GM12878 (cell line): Measurements from ENCODE around the gene KRT79. TPM values are rescaled to one million over a fixed set of nuclear protein-coding genes. Genes with fewer than 3 reads are reported as not detected.

ENCODE experiments used
- ATAC-seq: fragments of 200-7000 bp; cut with Tn5 transposase; 3 replicates; pipeline ENCODE4 v1.9.1; 2020; ENCODE audit warnings: mild to moderate bottlenecking, moderate library complexity
- BruUV-seq: library from RNA; stranded (reverse); fragments of 400-500 nt; replicated peaks from 2 replicates; lab custom pipeline; 2021; lab: Mats Ljungman, UMichigan
- CTCF ChIA-PET: fragments of 300-600 bp; sonication (Branson Sonifier 250); formaldehyde crosslinking; extraction: SDS; loops from one replicate; lab custom pipeline; 2021; ENCODE audit warnings: inconsistent platforms; lab: Yijun Ruan, JAX
- POLR2A ChIA-PET: fragments of 350-600 bp; formaldehyde crosslinking; extraction: SDS; loops from one replicate; lab custom pipeline; 2021; ENCODE audit warnings: inconsistent platforms; lab: Charles Lee
- RAD21 ChIA-PET: fragments of 300-600 bp; sonication (Branson Sonifier 250); formaldehyde crosslinking; loops from one replicate; lab custom pipeline; 2023; ENCODE audit warnings: antibody characterized with exemption; ENCODE audit not compliant: unreplicated experiment; lab: Charles Lee
- SMC1A ChIA-PET: fragments of 300-600 bp; sonication (Branson Sonifier 250); formaldehyde crosslinking; loops from one replicate; lab custom pipeline; 2023; ENCODE audit not compliant: unreplicated experiment, uncharacterized antibody; lab: Charles Lee
- DNase-seq: peaks from one replicate; pipeline ENCODE4 v3.0.0-alpha.2; 2011; ENCODE audit warnings: low read depth, low spot score
- FAIRE-seq: peaks from 3 replicates; lab custom pipeline; 2011; peaks lifted over from hg19 to GRCh38; lab: Jason Lieb, UNC
- H2AFZ ChIP-seq: 2 replicates; pipeline ENCODE4 v1.6.0; 2011; ENCODE audit warnings: low read depth, low read length, control low read depth; ENCODE audit not compliant: control insufficient read depth
- H3K27ac ChIP-seq: 2 replicates; pipeline ENCODE4 v1.5.1; 2011; ENCODE audit warnings: control low read depth; ENCODE audit not compliant: control insufficient read depth, insufficient read depth
- H3K27me3 ChIP-seq, 2 experiments: replicated peaks in 1 of 2; 2 replicates each; pipeline versions ENCODE4 v1.6.0 to v1.6.1; 2011; ENCODE audit warnings: low read length in 1 of 2; ENCODE audit not compliant: control insufficient read depth in 2 of 2, insufficient read depth in 2 of 2
- H3K36me3 ChIP-seq, 2 experiments: 2 replicates each; pipeline ENCODE4 v1.5.1; 2011; ENCODE audit warnings: low read length in 1 of 2; ENCODE audit not compliant: control insufficient read depth in 2 of 2, insufficient read depth in 2 of 2
- H3K4me1 ChIP-seq: 2 replicates; pipeline ENCODE4 v1.6.1; 2011; ENCODE audit warnings: mild to moderate bottlenecking, low read length, moderate library complexity, mixed read lengths; ENCODE audit not compliant: control insufficient read depth, insufficient read depth
- H3K4me2 ChIP-seq: 2 replicates; pipeline ENCODE4 v1.6.0; 2011; ENCODE audit warnings: control low read depth; ENCODE audit not compliant: control insufficient read depth, insufficient read depth
- H3K4me3 ChIP-seq: fragments of 200-600 bp; sonication (generic); 2 replicates; pipeline ENCODE4 v1.5.1; 2016
- H3K79me2 ChIP-seq: 2 replicates; pipeline ENCODE4 v1.6.0; 2011; ENCODE audit warnings: low read length; ENCODE audit not compliant: control insufficient read depth, insufficient read depth
- H3K9ac ChIP-seq: 2 replicates; pipeline ENCODE4 v1.8.0; 2011; ENCODE audit warnings: low read length, control low read depth, mixed read lengths; ENCODE audit not compliant: control insufficient read depth, insufficient read depth
- H3K9me3 ChIP-seq: replicated peaks from 3 replicates; pipeline ENCODE4 v1.5.1; 2011; ENCODE audit warnings: mild to moderate bottlenecking, low read length; ENCODE audit not compliant: control insufficient read depth, insufficient read depth
- H4K20me1 ChIP-seq: 2 replicates; pipeline ENCODE4 v1.6.0; 2011; ENCODE audit not compliant: control insufficient read depth, insufficient read depth
- BACH1 ChIP-seq: fragments of 450-650 bp; IDR thresholded peaks from 2 replicates; pipeline ENCODE4 v1.6.1; 2017; ENCODE audit warnings: mild to moderate bottlenecking, borderline replicate concordance
- ELK1 ChIP-seq: IDR thresholded peaks from 2 replicates; pipeline ENCODE4 v1.6.1; 2012; ENCODE audit warnings: low read depth, low read length, improper control_type of control experiment
- IKZF1 ChIP-seq: fragments of 450-650 bp; conservative IDR thresholded peaks from 2 replicates; pipeline ENCODE4 v1.6.1; 2017; ENCODE audit warnings: antibody characterized with exemption, mild to moderate bottlenecking
- JUND ChIP-seq: IDR thresholded peaks from 2 replicates; pipeline ENCODE4 v1.6.1; 2012; ENCODE audit warnings: low read depth, mild to moderate bottlenecking, low read length, improper control_type of control experiment, moderate library complexity
- LARP7 ChIP-seq: fragments of 450-650 bp; IDR thresholded peaks from 2 replicates; pipeline ENCODE4 v1.6.1; 2017; ENCODE audit warnings: mild to moderate bottlenecking
- PAX5 ChIP-seq: IDR thresholded peaks from 2 replicates; pipeline ENCODE4 v1.6.1; 2011; ENCODE audit warnings: low read depth, low read length, borderline replicate concordance
- RFX5 ChIP-seq: IDR thresholded peaks from 2 replicates; pipeline ENCODE4 v1.6.1; 2011; ENCODE audit warnings: low read depth, low read length, improper control_type of control experiment
- SREBF1 ChIP-seq: IDR thresholded peaks from 2 replicates; pipeline ENCODE4 v1.6.1; 2012; ENCODE audit warnings: mild to moderate bottlenecking, low read length
- SUZ12 ChIP-seq: fragments of 200-600 bp; sonication (generic); IDR thresholded peaks from one replicate; pipeline ENCODE4 v1.6.1; 2018; ENCODE audit warnings: antibody characterized with exemption, mild to moderate bottlenecking; ENCODE audit not compliant: unreplicated experiment
- TBL1XR1 ChIP-seq: IDR thresholded peaks from 2 replicates; pipeline ENCODE4 v1.6.1; 2012; ENCODE audit warnings: low read depth, low read length, improper control_type of control experiment
- WGBS: methylation state at CpG from one replicate; pipeline ENCODE4 v1.1.6; 2016; ENCODE audit warnings: low lambda C conversion rate; ENCODE audit not compliant: insufficient replicate concordance, insufficient coverage; ENCODE audit errors: missing lambda C conversion rate; 5-methylcytosine and 5-hydroxymethylcytosine counted together
- in situ Hi-C: fragments of 300-500 bp; cut with MboI; formaldehyde crosslinking; loops from 9 replicates; pipeline ENCODE4 v1.14.3; 2018; ENCODE audit warnings: mixed read lengths
- intact Hi-C: fragments of 100-400 bp; cut with micrococcal nuclease; formaldehyde crosslinking; loops from one replicate; pipeline ENCODE4 v1.14.2; 2022; ENCODE audit not compliant: unreplicated experiment
- polyA plus RNA-seq, 11 experiments: library from polyadenylated mRNA; depleted of rRNA in 4 of 11; unstranded in 6 of 11; stranded (reverse) in 5 of 11; fragments of >200 nt; fragmentation: Nextera tagmentation in 4 of 11; fragmentation: Illumina TruSeq in 1 of 11; extraction: Ambion mirVana in 4 of 11; extraction: Trizol in 1 of 11; gene quantifications; 1 replicate in 1 of 11; 2 replicates in 10 of 11; pipeline versions ENCODE4 v1.2.1 to v1.2.3, GENCODE V29; 2011 to 2016; ENCODE audit warnings: inconsistent platforms in 2 of 11, missing spikeins in 2 of 11, low read depth in 1 of 11
- total RNA-seq, 4 experiments: library from RNA; depleted of rRNA in 3 of 4; stranded (reverse); fragments of >200 nt in 3 of 4; fragmentation: Illumina TruSeq in 1 of 4; extraction: Trizol in 1 of 4; gene quantifications; 2 replicates each; pipeline versions ENCODE4 v1.2.1 to v1.2.3, GENCODE V29; 2013 to 2021

Gene KRT79
- total and polyA plus RNA-seq, 10 of the 15 experiments (the other 5 are each of a cell fraction or from before 2014, with no cell fraction given), result 0.03 to 0.09 (median 0.07) TPM; not detected in 7

GRCh38 chr12:52805000-52805399, 29.1 kb downstream of the KRT79 start (continued):
- no peak for TF ChIP-seq IKZF1

DNA sequence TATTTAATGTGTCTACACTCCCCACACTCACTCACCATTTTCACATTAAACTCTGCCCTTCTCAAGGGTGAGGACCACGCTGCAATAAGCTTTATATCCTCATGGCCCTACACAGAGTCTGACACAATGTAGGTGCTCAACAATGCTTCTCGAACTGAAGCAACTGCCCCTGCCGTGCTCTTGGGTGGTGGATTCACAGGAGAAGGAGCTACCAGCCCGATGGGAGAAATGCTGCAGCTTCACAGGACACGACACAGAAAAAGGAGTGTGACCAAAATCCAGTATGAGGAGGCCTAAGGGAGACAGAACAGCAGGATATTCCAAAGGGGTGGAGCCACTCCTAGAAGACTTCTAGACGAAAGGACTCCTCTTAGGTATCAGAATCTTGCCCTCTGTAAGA, 31.7 kb downstream of the KRT79 start:
- H3K9ac ChIP-seq, result no peak overlapping the region
- H3K4me1 ChIP-seq, result no peaks in the 10 kb centered on the region
- ChIA-PET CTCF (interaction anchor here (0.8 kb wide), 1 partner anchor 68 kb away, joined by 3 read pairs; no protein-coding TSS in a partner anchor), RAD21 (no interaction called here), SMC1A (no interaction called here), POLR2A (no interaction called here)
- FAIRE-seq (no peak), DNase-seq (no peak), ATAC-seq (no peak)
- no peaks in the 10 kb centered on the region for H4K20me1 ChIP-seq
- H3K79me2 ChIP-seq, result no peaks in the 10 kb centered on the region
- H3K4me3 ChIP-seq, result no peak overlapping the region
- no peak overlapping the region for H2AFZ ChIP-seq
- TF ChIP-seq PAX5 (no peak), BACH1 (no peak), SREBF1 (no peak), TBL1XR1 (no peak), LARP7 (no peak), SUZ12 (no peak), ELK1 (no peak), RFX5 (no peak), JUND (no peak)
- peaks cover 0 to 2% of the 10 kb centered on the region in 2 experiments; a peak in 1 of 4 replicates for H3K27me3 ChIP-seq
- H3K9me3 ChIP-seq, result no peaks in the 10 kb centered on the region
- intact Hi-C loops, result no loop called here
- BruUV-seq, result no TSS peak
- H3K27ac ChIP-seq, result no peak overlapping the region
- no peak overlapping the region for H3K4me2 ChIP-seq
- in situ Hi-C loops, result no loop called here
- H3K36me3 ChIP-seq, result no peaks in the 10 kb centered on the region
- 0% methylated on average over 6 of the region's 6 CpGs for WGBS
